K562 (cell line): Measurements from ENCODE around the gene FAM53B. TPM values are rescaled to one million over a fixed set of nuclear protein-coding genes. Genes with fewer than 3 reads are reported as not detected.
A peak's percentile ranks its signal among the peaks of the same experiment; 100 is the strongest.

Source experiments
- BRF1 ChIP-seq: IDR thresholded peaks from 3 replicates; pipeline ENCODE4 v1.6.1; 2011; ENCODE audit warnings: borderline replicate concordance, mild to moderate bottlenecking; ENCODE audit not compliant: insufficient read length; ENCODE audit errors: extremely low read depth
- COPS2 ChIP-seq: fragments of 450-650 bp; conservative IDR thresholded peaks from 2 replicates; pipeline ENCODE4 v1.6.1; 2016; ENCODE audit warnings: mild to moderate bottlenecking, moderate library complexity
- CTBP1 ChIP-seq: fragments of 450-650 bp; IDR thresholded peaks from 2 replicates; pipeline ENCODE4 v1.6.1; 2016; ENCODE audit warnings: borderline replicate concordance
- HDAC8 ChIP-seq: fragments of 450-650 bp; IDR thresholded peaks from 2 replicates; pipeline ENCODE4 v1.6.1; 2016; ENCODE audit warnings: mild to moderate bottlenecking, missing genetic modification characterization, moderate library complexity, missing compliant biosample characterization
- HNRNPLL ChIP-seq: fragments of 200-400 bp; formaldehyde crosslinking; IDR thresholded peaks from 2 replicates; pipeline ENCODE4 v1.6.1; 2017; ENCODE audit warnings: low read length, low read depth, mild to moderate bottlenecking; ENCODE audit not compliant: poor library complexity, severe bottlenecking
- MGA ChIP-seq: fragments of 450-650 bp; IDR thresholded peaks from 2 replicates; pipeline ENCODE4 v1.6.1; 2016; ENCODE audit warnings: mild to moderate bottlenecking, moderate library complexity
- ZNF584 ChIP-seq: fragments of 200-800 bp; sonication (Bioruptor generic); IDR thresholded peaks from 2 replicates; pipeline ENCODE4 v1.6.1; 2016; ENCODE audit warnings: low read depth, mild to moderate bottlenecking, missing genetic modification characterization, missing compliant biosample characterization
- ZNF75A ChIP-seq: fragments of 450-650 bp; formaldehyde crosslinking; IDR thresholded peaks from 2 replicates; pipeline ENCODE4 v1.4.0; 2020; ENCODE audit warnings: mild to moderate bottlenecking
- polyA plus RNA-seq, 8 experiments: library from polyadenylated mRNA; depleted of rRNA in 4 of 8; stranded (reverse) in 5 of 8; unstranded in 3 of 8; fragments of >200 nt; fragmentation: Nextera tagmentation in 2 of 8; fragmentation: Illumina TruSeq in 1 of 8; extraction: Ambion mirVana in 2 of 8; extraction: Trizol in 1 of 8; gene quantifications; 2 replicates each; pipeline versions ENCODE4 v1.2.1 to v1.2.3, GENCODE V29; 2011 to 2014; ENCODE audit warnings: inconsistent platforms in 1 of 8, missing spikeins in 1 of 8
- total RNA-seq, 7 experiments: library from RNA; depleted of rRNA in 6 of 7; stranded (reverse); fragments of >200 nt in 6 of 7; fragmentation: Illumina TruSeq in 2 of 7; extraction: Trizol in 2 of 7; gene quantifications; 2 replicates each; pipeline versions ENCODE4 v1.2.1 to v1.2.3, GENCODE V29; 2011 to 2021; ENCODE audit warnings: low replicate concordance in 1 of 7
- TF ChIP-seq, protein P1 (sequence below): fragments of 450-650 bp; IDR thresholded peaks from 2 replicates; pipeline ENCODE4 v1.7.1; 2018; ENCODE audit warnings: mild to moderate bottlenecking, low read depth; ENCODE audit not compliant: partially characterized antibody

Gene FAM53B
- total and polyA plus RNA-seq, 9 of the 15 experiments (the other 6 are each of a cell fraction or from before 2014, with no cell fraction given) = 0.03 to 16.5 (median 5.0) TPM

DNA sequence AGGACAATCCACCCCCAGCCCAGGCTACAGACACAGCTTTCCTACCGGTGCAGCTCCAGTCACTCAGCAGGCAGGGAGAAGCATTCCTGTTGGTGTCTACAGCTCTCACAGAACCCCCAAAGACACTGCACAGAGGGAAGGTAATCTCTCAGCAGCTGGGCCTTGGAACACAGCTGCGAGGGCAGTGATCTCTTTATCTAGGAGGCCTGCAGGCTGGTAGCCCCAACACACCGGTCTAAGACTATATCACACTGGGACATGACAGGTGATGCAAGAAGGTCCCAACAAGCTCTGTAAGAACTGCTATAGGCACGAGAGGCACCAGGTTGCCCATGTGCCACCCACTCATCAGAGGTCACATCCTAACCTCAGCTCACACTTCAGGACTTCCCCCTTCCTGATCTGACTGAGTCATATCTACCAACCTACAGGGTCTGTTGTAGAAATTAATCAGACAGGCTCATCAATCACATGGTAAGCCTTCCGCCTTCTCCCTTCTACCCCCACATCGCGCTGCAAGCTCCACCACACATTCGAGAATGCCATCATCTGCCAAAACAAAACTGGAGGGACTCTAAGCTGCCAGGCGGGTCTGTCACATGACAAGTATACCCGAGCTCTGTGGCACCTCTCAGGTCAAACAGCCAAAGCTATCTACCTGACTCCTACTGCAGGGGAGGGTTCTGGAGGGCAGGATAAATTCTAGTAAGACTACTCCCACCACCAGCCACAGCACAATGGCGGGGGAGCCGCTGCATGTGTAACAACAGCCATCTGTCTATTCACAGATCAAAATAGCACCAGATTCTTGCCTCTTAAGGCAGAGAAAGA, 26.1 kb downstream of the FAM53B start (continued):
- TF ChIP-seq MGA (peak; percentile 34; the same call in 1 of the 2 replicates), ZNF584 (CRISPR knock-in tag) (peak; percentile 85), CTBP1 (peak; percentile 81), BRF1 (no peak), HDAC8 (no peak; the same call in none of the 2 replicates), ZNF75A (CRISPR knock-in tag) (no peak), COPS2 (no peak), HNRNPLL (peak; percentile 24)
- TF ChIP-seq, protein P1, sequence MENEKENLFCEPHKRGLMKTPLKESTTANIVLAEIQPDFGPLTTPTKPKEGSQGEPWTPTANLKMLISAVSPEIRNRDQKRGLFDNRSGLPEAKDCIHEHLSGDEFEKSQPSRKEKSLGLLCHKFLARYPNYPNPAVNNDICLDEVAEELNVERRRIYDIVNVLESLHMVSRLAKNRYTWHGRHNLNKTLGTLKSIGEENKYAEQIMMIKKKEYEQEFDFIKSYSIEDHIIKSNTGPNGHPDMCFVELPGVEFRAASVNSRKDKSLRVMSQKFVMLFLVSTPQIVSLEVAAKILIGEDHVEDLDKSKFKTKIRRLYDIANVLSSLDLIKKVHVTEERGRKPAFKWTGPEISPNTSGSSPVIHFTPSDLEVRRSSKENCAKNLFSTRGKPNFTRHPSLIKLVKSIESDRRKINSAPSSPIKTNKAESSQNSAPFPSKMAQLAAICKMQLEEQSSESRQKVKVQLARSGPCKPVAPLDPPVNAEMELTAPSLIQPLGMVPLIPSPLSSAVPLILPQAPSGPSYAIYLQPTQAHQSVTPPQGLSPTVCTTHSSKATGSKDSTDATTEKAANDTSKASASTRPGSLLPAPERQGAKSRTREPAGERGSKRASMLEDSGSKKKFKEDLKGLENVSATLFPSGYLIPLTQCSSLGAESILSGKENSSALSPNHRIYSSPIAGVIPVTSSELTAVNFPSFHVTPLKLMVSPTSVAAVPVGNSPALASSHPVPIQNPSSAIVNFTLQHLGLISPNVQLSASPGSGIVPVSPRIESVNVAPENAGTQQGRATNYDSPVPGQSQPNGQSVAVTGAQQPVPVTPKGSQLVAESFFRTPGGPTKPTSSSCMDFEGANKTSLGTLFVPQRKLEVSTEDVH = no peak
